ENCODE measurements around the gene PKN2.
"Not testable (repeated sequence)": the region's sequence is repeated elsewhere in the genome, so short reads cannot be mapped to it uniquely, and the experiment has no call there.

Gene PKN2

DNA sequence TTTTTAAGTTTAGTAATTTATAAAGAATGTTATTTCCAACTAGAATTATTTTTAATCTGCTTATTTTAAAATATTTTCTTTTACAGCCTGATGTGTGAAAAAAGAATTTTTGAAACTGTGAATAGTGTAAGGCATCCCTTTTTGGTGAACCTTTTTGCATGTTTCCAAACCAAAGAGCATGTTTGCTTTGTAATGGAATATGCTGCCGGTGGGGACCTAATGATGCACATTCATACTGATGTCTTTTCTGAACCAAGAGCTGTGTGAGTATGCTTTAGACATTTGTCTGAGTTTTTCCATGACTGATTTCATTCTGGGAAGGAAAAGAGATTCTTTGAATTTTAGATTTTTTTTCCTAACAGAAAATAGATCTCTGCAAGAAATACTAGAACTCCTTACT is 129.4 kb downstream of the PKN2 start:
- no peak for DNase-seq (ENCODE audit: low read depth)
- no peak overlapping the region for H3K4me3 ChIP-seq (replicated peaks; ENCODE audit: low read depth, low read length)
- TF ChIP-seq, protein P1, sequence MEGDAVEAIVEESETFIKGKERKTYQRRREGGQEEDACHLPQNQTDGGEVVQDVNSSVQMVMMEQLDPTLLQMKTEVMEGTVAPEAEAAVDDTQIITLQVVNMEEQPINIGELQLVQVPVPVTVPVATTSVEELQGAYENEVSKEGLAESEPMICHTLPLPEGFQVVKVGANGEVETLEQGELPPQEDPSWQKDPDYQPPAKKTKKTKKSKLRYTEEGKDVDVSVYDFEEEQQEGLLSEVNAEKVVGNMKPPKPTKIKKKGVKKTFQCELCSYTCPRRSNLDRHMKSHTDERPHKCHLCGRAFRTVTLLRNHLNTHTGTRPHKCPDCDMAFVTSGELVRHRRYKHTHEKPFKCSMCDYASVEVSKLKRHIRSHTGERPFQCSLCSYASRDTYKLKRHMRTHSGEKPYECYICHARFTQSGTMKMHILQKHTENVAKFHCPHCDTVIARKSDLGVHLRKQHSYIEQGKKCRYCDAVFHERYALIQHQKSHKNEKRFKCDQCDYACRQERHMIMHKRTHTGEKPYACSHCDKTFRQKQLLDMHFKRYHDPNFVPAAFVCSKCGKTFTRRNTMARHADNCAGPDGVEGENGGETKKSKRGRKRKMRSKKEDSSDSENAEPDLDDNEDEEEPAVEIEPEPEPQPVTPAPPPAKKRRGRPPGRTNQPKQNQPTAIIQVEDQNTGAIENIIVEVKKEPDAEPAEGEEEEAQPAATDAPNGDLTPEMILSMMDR (IDR thresholded peaks at IDR 0.05; ENCODE audit: low read length, missing control alignments), result no peak

DNA sequence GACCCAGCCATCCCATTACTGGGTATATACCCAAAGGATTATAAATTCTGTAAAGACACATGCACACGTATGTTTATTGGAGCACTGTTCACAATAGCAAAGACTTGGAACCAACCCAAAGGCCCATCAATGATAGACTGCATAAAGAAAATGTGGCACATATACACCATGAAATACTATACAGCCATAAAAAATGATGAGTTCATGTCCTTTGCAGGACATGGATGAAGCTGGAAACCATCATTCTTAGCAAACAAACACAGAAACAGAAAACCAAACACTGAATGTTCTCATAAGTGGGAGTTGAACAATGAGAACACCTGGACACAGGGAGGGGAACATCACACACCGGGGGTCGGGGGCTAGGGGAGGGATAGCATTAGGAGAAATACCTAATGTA is 135.6 kb downstream of the PKN2 start:
- DNase-seq (ENCODE audit: low read depth); H3K4me3 ChIP-seq (replicated peaks; ENCODE audit: low read depth, low read length): not testable (repeated sequence)

DNA sequence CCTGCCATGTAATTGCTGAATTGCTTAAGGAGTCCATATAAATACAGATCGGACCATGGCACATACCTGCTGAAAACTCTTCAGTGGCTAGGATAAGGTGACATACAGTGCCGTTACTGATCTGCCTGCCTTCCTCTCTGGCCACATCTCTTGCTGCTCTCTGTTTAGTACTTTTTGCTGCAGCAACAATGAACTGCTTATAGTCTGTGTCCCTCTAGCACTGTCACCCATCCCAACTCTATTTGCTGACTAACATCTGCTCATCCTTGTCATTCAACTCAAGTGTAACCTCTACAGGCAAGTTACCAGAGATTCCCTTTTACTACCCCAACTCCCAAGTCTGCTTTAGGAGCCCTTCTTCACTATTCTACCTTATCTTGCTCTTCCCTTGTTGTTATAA is 141.6 kb downstream of the PKN2 start:
- TF ChIP-seq, protein P1 (IDR thresholded peaks at IDR 0.05; ENCODE audit: low read length, missing control alignments), result no peak
- no peak for DNase-seq (ENCODE audit: low read depth)
- no peak overlapping the region for H3K4me3 ChIP-seq (replicated peaks; ENCODE audit: low read depth, low read length)

DNA sequence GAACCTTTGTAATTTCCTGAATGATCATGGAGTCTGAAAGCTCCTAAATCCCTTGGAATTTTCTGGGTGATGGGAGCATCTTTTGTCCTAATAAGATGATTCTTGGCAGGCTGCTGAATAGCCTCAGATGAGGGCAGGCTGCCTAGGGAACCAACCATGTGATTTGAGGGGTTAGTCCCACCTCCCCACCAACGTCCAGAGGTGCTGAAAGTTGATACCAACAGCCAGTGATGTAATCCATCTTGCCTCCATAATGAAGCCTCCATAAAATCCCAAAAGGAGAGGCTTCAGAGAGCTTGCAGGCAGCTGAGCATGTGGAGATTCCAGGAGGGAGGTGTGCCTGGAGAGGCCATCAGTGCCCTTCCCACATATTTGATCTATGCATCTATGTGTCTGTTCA is 163.6 kb downstream of the PKN2 start:
- DNase-seq (ENCODE audit: low read depth), result no peak
- no peak overlapping the region for H3K4me3 ChIP-seq (replicated peaks; ENCODE audit: low read depth, low read length)
- TF ChIP-seq, protein P1 (IDR thresholded peaks at IDR 0.05; ENCODE audit: low read length, missing control alignments), result no peak

DNA sequence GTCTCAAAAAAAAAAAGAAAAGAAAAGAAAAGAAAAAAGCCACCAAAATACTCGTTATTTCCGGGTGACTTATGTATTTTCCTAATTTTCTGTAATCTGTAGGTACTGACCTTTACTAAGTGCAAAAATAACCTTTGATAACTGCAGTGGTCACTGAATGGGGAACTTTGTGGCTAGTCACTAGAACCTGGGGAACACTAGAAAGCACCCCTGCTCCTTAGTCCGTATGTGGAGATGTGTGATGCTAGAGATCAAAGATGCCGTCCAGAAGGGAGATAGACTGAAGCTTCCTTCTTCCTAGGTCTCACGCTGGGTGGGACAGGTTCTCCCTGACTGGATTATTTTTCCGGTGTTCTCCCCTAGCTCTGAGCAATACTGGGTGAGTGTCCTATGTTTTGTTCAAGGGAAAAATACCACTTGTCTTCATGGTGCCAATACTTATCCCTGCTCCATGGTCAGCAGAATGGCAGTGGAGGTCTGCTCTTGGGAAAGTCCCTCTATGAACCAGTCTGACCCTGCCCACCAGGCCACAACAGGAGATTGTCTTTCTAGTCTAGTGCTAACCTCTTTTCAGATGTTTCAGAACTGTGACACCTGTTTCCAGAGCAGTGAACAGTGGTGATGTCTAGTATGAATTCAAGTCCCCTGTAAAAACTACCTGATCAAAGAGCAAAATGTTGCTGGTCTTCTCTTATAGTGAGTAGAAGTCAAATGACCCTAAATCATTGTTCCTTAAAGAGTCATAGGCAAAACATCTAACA is 167.4 kb downstream of the PKN2 start:
- TF ChIP-seq, protein P1 (IDR thresholded peaks at IDR 0.05; ENCODE audit: low read length, missing control alignments), result no peak
- no peak for DNase-seq (ENCODE audit: low read depth)
- H3K4me3 ChIP-seq (replicated peaks; ENCODE audit: low read depth, low read length), result no peak overlapping the region

DNA sequence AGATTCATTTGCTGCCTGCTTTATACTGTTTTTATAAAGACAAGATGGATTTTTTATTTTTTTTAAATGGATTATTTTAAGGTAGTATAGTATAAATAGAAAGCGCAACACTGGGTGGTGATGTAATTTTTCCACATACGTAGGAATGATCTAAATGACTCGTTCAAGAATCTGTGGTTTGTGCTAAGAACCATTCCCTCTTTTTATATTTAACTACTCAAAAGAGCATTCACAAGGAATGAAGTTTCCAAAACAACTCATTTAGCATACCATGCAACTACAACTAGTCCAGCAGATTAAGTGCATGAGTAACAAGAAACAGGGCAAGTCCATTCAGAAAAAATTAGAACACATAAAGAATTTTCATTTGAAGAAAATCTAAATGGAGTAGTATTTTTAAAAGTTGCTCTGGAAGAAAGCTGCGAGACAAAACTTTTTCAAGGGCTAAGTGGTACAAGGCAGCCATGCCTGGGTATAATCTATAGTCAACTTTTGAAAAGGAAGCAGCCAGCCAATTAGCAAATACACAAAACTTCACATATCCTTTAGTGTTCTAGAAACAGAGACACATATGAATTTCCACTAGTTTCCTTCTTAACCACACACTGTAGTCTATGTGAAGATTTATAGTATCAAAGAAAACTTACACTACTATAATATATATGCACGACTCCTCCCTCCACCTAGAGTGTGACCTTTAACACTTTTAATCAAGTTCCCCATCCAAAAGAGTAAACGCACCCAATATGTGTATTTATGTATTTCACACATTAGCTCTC is 183.9 kb downstream of the PKN2 start:
- H3K4me3 ChIP-seq (replicated peaks; ENCODE audit: low read depth, low read length), result no peak overlapping the region
- DNase-seq (ENCODE audit: low read depth), result peak; percentile 56
- TF ChIP-seq, protein P1 (IDR thresholded peaks at IDR 0.05; ENCODE audit: low read length, missing control alignments), result no peak

DNA sequence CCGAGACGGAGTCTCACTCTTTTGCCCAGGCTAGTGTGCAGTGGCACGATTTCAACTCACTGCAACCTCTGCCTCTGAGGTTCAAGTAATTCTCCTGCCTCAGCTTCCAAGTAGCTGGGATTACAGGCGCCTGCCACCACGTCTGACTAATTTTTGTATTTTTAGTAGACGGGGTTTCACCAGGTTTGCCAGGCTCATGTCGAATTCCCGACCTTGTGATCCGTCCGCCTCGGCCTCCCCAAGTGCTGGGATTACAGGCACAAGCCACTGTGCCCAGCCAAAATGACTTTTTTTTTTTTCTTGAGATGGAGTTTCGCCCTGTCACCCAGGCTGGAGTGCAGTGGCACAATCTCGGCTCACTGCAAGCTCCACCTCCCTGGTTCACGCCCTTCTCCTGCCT is 185.6 kb downstream of the PKN2 start:
- not testable (repeated sequence) for DNase-seq (ENCODE audit: low read depth); H3K4me3 ChIP-seq (replicated peaks; ENCODE audit: low read depth, low read length)

Data from fibroblast of pulmonary artery (primary cell).